Stimulated activated CD8-positive, alpha-beta memory T cell treated with anti-CD3 and anti-CD28 coated beads, Interleukin-15, amount 100 ng/mL, for 48 hours (primary cell): Measurements from ENCODE around the gene DLL1.

ENCODE experiments used
- DNase-seq, 2 donors: peaks; one replicate each; pipeline ENCODE4 v3.0.0-alpha.2; 2020; ENCODE audit warnings: low read depth in 2 of 2

Gene DLL1

GRCh38 chr6:170250981-170251775, 39.7 kb downstream of the DLL1 start:
- DNase-seq: no peak

DNA sequence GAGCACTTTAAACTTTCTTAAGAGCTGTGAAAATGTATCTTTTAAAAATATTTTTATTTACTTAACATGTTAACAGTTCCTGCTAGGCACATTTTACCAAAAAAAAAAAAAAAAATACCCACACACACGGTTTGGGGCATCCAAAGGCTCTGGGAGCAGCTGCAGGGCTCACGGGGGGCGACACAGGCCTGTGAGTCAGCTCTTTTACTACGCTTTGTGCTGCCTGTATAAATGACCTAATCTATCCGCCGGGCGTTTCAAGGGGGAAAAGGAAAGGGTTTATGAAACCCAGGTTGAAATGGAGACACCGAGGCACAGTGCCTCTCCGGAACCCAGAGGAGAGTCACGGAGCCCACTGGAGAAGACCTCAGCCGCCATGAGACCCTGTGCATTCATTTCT, 40.4 kb downstream of the DLL1 start:
- DNase-seq: no peak

GRCh38 chr6:170249817-170250216, 41.1 kb downstream of the DLL1 start:
- no peak for DNase-seq

GRCh38 chr6:170248861-170249600, 41.8 kb downstream of the DLL1 start:
- DNase-seq: no peak

GRCh38 chr6:170248111-170248805, 42.6 kb downstream of the DLL1 start:
- no peak for DNase-seq

GRCh38 chr6:170247178-170247701, 43.6 kb downstream of the DLL1 start:
- no peak for DNase-seq

DNA sequence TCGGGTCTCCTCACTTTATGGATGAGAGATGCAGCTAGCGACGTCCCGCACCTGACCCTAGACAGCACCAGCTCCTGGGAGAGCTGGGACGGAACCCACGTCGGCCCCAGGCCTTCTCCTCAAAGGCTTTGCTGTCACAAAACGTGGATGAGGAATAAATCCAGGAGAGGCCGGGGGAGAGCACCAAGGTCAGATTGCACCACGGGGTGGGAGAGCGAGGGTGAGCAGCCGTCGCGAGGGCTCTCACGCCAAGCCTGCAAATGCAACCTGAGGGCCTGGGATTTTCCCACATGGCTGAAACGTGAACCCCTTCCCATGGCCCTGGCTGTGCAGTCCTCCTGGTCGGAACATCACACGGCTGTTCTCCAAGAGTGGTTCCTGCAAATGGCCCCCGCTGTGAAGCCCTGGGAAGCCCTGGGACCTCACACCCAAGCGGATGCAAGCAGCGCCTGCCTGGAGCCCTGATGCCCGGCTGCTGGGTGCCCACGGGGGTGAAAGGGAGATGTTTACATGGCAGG, 45.3 kb downstream of the DLL1 start:
- DNase-seq: no peak

DNA sequence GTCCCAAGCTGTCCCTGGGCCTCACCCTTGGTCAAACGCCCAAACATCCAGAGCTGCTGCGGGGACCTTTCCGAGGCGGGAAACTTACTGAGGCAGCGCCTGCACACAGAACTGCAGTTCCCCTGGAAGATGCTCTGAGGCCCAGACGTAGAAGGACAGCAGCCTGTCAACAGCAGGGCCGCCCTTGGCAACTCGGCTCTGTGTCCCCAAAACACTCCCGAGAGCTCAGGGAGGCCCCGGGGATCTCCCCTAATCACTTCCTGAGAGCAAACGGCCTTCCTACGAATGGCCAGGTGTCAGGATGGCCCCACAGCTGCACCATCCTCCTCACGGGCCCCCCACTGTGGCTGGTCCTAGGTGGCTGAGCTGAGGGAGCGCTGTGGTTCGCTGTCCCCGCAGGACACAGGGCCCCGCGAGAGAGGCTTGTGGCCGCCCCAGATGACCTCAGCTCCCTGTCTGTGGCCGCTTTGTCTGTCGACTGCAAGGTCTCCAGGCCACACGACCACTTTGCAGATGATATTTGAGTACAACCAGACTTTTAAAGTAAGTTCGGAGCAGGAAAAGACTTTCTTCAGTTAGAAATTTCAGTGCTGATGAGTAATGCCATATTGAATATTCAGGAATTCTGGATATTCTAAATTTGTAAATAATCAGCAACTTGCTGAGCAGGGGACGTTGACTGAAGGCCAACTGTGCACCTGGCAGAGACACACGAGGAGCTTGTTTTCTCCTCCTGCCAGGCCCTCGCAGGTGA, 46.0 kb downstream of the DLL1 start:
- no peak for DNase-seq

GRCh38 chr6:170243791-170244291, 47.0 kb downstream of the DLL1 start:
- DNase-seq: no peak

GRCh38 chr6:170243386-170243785, 47.5 kb downstream of the DLL1 start:
- no peak for DNase-seq

GRCh38 chr6:170238741-170239565, 51.9 kb downstream of the DLL1 start:
- no peak for DNase-seq

- DNase-seq: no peak
Observed at GRCh38 chr6:170237999-170238740, 52.7 kb downstream of the DLL1 start.

DNA sequence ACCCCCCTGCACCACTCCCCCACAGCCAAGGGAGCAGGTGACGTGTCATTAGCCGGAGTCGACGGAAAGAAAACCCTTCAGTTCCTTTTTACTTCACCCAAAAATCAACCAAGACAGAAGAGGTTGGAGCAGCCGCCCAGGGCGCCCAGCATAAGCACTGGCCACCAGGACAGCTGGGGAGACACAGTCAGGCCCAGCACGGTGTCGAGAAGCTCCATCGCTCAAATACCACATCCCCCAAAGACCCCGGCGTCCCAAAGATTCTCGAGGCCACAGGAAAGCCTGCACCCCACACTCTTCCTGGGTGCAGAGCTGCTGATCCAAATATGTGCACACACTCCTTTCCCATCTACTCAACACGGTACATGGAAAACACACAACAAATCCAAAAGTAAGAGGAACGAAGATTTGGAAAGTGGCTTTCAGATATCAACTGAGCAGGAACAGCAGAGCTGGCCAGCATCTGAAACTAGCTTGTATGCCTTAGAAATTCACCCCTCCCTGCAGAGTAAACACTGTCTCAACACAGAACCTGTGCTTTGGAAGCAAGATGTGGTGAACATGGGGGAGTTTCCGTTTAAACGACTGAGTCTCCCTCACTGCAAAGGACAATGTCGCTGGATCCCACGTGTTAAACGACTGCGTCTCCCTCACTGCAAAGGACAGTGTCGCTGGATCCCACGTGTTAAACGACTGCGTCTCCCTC, 54.6 kb downstream of the DLL1 start:
- DNase-seq: no peak

GRCh38 chr6:170235391-170236125, 55.3 kb downstream of the DLL1 start:
- DNase-seq: no peak

GRCh38 chr6:170234419-170234818, 56.5 kb downstream of the DLL1 start:
- DNase-seq: no peak

DNA sequence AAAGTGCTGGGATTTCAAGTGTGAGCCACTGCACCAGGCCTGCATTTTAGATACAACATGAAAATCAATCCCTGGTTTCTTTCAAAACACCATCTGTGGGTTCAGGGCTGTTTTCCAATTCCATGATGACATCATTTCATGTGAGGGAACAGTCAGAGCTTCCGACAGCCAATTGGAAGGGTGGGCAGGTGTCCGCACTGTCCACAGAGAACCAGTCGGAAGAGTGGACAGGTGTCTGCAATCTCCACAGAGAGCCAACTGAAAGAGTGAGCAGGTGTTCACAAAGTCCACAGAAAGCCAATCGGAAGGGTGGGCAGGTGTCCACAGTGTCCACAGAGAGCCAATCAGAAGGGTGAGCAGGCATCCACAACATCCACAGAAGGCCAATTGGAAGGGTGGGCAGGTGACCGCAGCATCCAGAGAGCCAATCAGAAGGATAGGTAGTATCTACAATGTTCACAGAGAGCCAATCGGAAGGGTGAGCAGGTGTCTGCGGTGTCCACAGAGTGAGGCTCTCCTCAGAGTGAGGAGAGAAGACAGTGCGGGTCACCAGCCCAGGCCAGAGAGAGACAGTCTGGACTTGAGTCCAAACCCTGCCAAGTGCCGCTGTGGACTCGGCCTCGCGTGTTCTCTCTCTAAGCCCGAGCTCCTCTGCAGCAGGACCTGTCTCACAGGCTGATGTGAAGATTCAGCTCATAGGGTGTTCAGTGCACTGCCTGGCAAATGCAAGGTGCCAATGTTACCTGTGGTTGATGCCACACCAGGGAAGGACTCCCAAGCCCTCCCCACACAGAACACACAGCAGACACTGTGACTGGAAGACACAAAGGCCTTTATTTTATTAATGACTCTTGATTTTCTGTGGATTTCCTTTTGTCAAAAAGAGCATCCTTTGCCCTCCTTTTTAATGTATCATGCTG, 57.3 kb downstream of the DLL1 start:
- no peak for DNase-seq
